Activated CD4-positive, CD25-positive, alpha-beta regulatory T cell treated with anti-CD3 and anti-CD28 coated beads, Interleukin-2, amount 50 U/mL, for 72 hours (primary cell): ENCODE measurements around the gene RHBDD1.

Source experiments
- DNase-seq: peaks from one replicate; pipeline ENCODE4 v3.0.0; 2021

Gene RHBDD1

DNA sequence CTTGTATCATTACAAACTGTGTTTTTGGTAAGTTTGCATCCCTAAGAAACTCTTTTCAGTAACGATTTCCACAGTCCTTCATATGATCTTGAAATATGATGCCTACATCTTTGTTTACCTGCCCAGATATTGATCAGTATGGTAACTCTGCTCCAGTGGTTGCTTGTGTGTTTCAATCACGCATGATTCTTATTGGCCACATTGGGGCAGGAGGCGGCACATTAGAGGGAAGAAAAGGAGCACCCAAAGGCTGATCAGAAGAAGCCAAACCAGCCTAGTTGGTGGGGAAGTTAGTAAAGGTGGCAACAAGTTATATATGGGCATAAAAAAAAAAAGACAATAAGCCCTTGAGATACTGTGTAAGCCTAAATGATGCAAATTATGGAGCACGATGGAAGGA, 158.9 kb downstream of the RHBDD1 start:
- no peak for DNase-seq

DNA sequence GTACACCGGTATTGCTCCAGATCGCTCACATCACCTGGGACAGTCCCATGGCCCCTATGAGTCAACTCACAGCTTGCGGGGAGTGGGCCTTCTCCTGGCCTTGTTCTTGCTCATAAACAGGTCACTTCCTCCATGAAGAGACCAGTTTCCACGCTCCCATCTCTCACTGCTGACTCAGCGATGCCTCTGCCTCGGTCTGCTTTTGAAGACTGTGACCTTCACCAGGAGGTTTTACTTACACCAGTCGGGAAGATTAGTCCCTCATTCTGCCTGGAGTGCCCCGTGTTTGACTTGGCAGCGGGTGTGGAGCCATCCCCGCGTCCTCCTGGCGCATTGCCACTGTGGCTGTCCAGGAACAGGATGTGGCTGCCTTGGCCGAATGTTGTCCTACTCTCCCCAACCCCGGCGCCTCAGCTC, 159.8 kb downstream of the RHBDD1 start:
- DNase-seq = no peak

DNA sequence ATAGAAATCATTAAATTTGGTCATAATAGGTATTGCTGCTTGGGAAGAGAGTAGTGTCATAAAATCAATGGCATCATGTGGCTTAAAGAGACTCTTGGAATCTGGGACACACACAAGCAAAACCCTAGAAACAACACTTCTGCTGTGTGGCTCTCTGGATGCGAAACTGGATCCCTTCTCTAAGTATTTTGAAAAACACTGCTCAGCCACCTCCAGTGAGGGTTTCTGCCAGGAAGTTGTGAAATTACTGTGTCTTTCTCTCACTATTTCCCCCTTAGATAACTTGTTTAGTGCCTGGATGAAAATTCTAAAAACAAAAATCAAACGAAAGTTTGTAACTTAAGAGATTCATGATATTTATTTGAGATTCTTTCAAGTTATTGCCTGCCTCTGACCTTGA, 163.8 kb downstream of the RHBDD1 start:
- DNase-seq = no peak

DNA sequence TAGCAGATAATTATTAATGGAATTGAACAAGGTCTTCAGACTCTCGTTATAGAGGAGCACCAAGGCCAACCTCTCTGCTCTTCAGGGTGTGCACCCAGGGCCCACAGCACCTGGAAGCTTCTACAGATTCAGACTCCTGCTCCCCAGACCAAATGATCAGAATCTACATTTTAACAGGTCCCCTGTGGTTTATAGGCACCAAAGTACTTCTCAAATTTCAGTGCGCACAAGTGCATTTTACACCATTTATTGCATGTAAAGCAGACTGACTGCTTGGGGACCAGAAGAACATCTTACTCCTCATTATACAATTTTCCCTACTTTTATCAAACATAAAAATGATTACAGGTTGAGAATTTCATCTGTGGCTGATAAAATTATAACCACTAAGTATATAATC, 164.3 kb downstream of the RHBDD1 start:
- no peak for DNase-seq

DNA sequence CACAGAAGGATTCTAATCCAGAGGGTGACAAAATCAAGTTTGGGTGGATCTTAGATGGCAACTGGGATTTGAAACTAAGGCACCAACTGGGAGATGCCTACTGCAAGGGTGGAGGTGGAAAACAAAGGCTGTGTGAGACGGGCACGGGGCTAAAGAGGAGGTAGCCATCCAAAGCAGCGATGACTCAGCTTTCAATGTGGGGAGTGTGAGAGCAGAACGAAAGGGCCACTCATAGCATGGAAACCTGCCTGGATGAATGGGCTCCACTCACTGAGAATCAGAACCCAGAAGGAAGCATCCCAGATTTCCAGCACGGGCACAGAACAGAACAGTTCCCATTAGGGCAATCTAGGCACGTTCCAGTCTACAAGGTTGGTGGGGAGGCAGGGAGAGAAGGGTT, 168.6 kb downstream of the RHBDD1 start:
- no peak for DNase-seq

DNA sequence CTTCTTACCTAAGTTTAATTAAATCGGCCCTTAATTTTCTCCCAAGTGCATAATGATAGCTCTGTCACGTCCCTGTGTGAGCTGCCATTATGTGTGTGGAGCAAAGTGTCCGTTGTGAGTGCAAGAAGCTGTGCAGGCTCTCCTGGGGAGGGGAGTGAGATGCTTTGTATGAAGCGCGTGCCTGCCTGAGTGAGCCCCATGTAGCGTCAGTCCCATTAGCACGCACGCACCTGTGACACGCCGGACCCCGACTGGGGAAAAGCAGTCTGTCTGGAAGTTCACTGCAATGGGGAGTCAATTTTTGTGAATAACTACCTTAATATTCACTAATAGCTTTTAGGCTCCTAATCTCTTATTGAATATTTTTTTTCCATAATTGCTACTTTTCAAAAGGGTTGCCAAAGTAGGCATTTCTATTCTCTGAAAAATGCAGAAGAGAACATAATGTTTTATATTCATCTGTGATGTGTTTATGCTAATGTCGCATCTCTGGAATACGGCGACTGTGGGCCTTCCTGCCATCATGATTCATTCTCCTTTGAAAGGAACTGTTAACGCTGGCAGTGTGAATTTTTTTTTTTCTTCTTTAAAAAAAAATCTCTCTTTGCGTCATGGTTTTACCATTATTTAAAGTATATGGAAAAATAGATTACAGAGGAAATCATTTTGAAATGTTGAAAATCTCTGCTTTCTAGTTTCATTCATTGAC, 170.5 kb downstream of the RHBDD1 start:
- no peak for DNase-seq

DNA sequence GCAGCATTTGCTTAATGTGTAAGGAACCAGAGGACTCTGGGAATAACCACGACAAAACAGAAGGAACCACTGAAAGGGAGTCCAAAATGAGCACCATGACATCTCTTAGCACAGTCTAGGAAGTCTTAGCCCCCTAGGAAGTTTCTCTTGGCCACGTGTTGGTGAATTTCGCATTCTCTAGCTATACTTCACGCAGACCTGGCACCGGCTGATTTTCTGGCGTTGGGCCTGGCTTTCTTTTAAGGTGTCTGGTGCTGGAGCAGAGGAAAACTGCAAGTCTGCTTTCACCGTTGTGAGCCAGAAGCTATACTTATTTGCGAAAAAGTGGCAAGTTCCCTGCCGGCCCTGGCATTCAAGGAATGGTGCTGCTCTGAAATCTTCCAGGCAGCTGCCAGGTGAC, 171.3 kb downstream of the RHBDD1 start:
- no peak for DNase-seq

DNA sequence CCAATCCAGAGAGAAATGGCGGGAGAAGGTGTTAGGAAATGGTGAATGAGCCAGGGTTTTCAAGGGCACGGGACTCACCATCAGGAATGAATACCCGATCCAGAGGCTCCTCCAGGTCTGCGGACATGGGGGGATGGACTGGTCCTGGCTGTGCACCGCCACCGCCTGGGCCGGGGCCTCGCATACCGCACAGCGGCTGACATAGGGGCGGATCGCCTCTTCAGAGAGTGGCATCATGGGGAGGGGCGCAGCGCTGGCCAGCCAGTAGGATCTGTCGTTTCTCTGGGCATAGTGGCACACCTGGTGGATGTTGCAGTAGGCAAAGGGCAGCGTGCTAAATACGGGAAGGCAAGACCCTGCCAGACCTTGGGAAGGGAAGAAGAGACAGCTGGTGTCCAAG, 172.1 kb downstream of the RHBDD1 start:
- no peak for DNase-seq

DNA sequence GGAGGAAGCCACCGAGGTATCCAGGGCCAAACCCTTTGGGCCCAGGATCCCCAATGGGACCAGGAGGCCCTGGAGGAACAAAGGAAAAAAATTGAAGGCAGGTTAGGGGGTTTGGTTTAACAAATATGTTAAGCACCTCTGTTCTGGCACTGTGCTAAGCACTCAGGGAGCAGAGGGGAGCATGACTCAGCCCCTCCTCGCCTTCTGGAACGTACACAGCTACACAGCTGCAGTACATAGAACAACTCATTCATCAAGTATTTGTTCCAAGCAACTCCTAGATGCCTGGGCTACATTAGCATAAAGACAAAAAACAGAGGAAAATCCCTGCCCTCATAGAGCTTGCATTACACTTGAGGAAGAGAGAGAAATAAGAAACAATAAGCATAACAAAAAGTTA, 174.6 kb downstream of the RHBDD1 start:
- DNase-seq = no peak

DNA sequence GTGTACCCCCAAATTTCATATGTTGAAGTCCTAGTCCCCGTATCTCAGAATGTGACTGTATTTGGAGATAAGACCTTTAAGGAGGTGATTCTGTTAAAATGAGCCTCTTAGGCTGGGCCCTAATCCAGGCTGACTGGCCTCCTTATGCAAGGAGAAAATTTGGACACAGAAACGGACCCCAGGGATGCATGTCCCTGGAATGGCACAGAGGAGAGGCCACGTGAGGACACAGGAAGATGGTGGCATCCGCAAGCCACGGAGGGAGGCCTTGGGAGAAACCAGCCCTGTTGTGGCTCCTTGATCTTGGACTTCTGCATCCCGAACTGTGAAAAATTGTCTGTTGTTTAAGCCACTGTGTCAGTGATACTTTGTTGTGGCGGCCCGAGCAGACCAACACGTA, 177.5 kb downstream of the RHBDD1 start:
- no peak for DNase-seq

DNA sequence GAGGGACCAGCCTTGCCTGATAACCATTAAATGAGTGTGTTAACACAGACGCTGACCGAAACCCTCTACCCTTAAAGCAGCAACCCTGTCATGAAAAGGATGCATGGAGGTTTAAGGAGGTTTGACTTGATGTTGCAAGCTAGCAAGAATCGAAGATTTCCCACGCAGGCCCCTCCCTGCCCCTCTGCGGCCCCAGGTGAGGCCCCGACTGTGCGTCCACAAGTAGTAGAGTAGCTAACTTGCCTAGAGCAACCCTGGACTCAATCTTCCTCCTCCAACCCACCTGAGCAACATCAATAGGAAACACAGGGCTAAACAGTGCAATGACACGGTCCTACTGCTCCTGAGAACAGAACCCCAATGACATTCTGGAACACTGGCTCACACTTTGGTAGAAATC, 178.0 kb downstream of the RHBDD1 start:
- no peak for DNase-seq

DNA sequence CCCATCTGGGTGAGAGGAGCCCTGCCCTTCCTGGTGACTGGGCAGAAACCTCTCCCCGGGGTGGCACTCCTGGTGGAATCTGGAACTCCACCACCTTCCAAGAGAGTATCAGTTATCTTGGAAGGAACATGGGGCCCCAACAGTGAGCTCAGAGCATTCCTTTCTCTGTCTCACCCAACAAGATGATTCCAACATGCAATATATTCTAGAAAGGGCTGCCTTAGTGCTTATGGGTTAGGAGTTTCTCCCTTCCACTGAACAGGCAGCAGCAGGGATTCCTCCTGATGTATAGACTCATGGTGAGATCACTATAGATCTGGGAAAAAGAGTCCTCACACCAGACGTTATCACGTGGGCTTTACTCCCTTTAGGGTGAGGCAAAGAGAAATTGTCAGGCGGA, 181.0 kb downstream of the RHBDD1 start:
- no peak for DNase-seq

DNA sequence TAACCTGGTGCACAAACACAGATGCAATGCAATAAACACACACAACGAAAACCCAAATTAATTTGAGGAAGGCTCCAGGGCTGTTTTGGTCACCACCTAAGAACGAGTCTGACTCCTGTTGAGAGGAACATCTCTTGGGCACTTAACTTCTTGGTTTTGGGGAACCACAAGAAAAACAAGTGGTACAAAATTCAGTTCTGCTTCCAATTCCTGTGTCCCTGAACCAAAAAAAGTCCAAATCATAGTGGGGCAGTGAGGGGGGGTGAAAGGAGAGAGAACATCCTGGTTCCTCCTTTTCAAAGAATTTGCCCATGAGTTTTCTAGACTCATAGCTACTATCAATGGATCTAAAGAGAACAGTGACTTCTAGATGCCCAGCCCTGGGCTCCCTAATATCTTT, 184.6 kb downstream of the RHBDD1 start:
- DNase-seq = no peak

DNA sequence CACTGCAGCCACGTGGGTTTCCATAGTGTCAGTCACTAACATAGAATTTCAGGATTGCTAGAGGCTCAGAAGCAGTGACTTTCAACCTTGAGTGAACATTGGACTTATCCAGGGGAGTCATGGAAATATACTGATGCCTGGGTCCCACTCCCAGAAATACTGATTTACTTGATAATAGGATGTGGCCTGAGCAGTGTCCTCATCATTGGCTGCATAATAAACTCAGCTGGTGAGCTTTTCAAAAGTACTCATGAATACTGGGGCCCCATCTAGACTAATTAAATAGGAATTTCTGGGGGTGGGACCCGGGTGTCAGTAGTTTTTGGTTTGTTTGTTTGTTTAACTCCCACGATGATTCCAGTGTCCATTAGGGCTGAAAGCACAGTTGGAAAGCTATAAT, 186.8 kb downstream of the RHBDD1 start:
- DNase-seq = no peak

DNA sequence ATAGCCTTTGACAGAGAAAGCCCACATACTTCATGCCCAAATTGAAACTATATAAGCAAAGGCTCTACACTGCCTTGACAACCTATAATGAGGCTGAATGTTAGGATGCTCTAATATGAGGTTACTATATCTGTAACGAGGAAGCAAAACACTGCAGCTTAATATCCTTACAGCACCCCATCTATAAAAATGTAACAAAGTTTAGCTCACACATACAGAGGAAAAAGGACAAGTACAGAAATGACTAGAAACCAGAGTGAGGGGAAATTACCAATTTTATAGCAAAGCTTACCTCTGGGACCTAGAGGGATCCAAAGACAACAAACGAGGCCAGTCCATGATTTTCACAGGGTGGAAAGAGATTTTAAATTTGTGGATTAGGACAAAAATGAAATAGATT, 189.7 kb downstream of the RHBDD1 start:
- no peak for DNase-seq

DNA sequence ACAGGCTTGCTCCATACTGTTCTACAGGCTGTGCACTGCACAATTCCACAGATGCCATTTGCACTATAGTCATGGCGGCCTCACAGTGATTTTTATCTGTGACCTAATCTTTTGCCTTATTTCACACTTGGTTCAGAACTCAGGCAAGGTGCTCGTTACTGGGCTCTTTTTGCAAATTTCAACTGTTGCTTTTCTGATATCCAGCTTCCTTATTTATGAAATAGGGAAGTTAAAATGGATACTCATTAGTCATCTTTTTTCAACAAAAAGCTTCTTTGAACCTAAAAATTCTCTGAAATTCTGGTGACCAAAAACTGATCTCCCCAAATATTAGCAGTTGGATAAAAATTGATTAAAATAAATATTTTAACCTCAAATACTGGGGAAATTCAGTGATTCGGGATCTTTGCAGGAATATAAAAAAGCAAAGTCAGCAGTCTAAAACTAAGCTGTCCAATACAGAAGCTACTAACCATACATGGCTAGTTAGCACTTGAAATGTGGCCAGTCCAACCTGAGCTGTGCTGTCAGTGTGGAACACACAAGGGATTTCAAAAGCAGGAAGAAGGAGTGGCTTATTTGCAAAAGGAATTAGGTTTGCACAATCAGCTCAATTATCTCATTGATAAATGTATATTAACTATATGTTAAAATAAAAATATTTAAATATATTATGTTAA, 193.7 kb downstream of the RHBDD1 start:
- no peak for DNase-seq

DNA sequence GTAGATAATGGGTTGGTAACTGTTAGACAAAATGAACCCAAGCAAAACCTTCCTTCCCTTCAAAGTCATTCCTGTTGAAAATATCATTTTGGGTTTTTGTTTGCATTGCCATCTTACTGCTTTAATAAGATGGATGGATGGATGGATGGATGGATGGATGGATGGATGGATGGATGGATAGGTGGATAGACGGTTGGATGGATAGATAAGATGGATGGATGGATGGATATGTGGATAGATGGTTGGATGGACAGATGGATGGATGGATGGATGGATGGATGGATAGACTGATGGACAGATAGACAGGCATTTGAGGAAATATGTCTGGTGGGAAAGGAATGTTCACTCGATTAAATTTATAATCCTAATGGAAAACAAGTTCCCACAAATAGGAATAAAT, 194.9 kb downstream of the RHBDD1 start:
- DNase-seq = no peak

DNA sequence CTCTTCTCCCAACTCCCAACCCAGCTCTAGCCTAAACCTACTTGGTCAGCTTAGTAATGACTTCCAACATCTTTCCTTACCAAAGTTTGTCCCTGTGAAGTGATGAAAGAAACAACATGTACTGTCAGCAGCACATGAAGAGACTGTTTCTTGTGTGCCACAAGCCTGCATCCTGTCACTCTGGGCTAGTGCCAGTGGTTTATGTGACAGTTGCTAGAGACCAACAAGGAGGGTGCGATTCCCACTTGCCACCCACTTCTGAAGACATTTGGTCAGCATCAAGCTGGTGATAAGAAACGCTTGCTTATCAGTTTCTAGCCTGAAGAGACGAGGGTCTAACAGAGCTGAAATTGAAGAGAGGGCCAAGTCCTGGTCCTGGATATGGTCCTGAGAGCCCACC, 195.5 kb downstream of the RHBDD1 start:
- DNase-seq = no peak

DNA sequence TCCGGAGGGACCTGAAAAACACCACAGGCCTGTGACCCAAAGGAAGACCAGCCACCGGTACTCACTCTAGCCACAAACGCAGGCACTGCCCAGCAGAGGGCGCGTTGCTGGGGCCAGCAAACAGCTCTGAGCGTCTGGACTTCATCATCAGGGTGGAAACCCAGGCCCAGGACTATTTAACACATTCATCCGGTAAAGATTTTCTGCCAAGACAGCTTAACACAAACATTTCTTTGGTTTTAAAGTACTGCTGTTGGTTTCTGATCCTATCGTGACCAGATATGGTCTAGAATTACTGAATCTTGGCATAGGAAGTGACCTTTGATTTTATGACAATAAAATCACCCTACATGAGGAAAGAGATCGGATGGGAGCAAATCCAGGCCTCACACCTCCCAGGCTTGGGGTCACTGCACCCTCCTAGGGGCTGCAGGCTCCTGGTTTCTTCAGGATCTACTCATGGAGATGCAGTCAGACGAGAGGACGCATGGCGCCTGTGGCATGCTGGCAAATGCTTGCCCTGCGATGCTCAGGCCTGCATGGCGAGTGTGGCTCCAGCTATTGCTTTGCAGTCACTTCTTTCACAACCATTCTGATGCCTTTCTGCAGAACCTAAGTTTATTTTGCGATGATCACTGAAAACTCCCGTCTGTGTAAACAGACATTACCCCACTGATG, 197.8 kb downstream of the RHBDD1 start:
- peak; percentile 32 for DNase-seq

DNA sequence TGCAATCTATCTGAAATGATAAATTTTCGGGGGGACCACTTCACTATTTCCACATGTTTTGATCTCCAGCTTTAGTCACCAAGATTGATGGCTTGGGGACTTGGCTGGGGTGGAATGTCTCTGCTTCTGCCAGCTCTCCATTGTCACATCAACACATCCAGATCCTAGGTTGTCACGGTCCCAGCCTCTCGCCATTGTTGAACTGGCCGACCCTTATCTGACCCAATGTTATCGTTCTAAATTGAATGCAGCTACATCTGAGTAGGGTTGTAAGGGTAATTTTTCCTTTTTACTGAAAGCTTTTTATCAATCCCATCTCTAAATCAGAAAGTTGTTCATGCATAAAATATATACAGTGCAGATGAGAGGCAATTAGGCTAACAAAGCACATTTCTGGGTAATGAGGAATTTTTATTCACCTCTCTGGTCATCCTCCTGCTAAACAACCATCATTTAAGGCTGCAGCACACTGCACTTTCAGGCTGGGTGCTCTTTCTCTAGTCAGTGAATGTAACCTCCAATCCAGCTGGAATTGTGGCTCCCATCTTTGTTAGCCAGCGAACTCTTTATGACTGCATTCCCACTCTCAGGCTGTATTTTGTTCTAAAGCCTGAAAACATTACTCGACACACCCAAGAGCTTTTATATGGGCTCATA, 200.0 kb downstream of the RHBDD1 start:
- DNase-seq = no peak

DNA sequence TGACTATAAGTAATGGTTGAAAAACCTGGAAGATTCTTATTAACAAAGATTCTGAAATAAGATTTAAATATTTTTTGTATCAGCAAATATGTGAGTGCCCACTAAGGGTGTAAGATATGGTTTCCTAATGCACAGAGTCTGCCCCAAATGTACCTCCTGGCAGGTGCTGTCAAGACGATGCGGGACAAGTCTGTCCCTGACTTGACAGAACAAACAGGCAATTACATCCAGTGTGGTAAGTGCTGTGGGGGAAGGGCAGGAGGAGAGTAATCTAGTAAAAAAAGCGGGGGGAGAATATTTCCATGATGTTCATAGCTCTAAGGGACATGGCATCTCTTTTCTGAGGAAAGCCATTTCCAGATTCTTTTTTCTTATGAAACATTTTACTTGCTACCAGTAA, 200.7 kb downstream of the RHBDD1 start:
- no peak for DNase-seq

DNA sequence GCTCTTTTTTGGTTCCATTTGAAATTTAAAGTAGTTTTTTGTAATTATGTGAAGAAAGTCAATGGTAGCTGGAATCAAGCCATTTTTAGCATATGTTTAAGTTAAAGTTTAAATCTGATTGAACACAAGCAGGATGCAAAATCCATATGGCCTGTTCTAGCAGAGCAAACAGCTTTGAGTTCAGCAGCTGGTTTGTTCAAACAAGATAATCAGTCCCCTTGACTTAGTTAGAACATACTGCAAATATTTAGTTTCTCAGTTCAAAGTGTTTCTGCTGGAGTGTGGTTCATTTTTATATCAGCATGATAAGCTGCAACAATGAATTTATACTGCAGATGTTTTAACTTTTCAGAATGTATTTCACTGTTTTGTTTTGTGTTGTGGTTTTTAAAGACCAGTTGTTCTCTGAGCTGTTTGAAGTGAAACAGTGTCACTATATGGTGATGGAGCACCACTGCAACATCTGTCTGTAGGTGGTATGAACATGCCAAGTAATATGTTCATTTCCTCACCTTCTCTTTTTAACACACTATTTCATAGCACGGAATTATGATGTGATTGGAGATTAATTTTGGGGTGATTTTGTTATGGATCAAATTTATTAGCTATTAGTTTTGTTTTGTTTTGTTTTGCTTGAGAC, 202.8 kb downstream of the RHBDD1 start:
- no peak for DNase-seq

DNA sequence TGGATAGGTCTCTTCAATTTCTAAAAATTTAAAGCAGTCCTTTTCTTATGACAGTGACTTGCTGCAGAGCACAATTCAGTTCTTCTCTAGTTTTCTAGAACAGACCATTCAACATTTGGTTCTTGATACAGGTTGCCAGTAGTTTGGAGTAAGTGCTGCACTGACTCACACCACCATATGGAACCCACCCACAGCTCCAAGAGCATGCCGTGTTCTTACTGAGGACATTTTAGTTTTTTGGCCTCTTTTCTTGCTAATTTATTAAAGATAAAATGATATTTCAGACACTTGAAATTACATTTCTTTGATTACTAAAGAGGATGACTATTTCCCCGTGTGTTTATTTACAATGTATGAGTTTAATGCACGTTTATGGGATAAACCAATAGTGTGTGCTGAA, 208.1 kb downstream of the RHBDD1 start:
- DNase-seq = no peak
